ENCODE results near the gene SIRT7.
"Not testable (repeated sequence)": the region's sequence is repeated elsewhere in the genome, so short reads cannot be mapped to it uniquely, and the experiment has no call there.

Gene SIRT7

GRCh38 chr17:81954131-81955057 is 36.4 kb upstream of the SIRT7 start:
- DNase-seq = no peak

- not testable (repeated sequence) for DNase-seq
These were observed 35.5 kb upstream of the SIRT7 start for GRCh38 chr17:81953443-81953842.

- DNase-seq = no peak
These were observed 34.8 kb upstream of the SIRT7 start for GRCh38 chr17:81952792-81953228.

GRCh38 chr17:81951785-81952684 is 34.1 kb upstream of the SIRT7 start:
- DNase-seq = no peak

- DNase-seq = no peak
These were observed 32.5 kb upstream of the SIRT7 start for GRCh38 chr17:81950501-81950900.

- DNase-seq = no peak
These were observed 30.8 kb upstream of the SIRT7 start for GRCh38 chr17:81948635-81949378.

GRCh38 chr17:81947189-81947588 is 29.2 kb upstream of the SIRT7 start, which contains the start of gene MYADML2:
TSS of gene MYADML2 (minus strand) at chr17:81947233. CDS start at chr17:81941741, 5,492 bp downstream.
- DNase-seq = no peak

- DNase-seq = no peak
These were observed 26.9 kb upstream of the SIRT7 start for GRCh38 chr17:81944858-81945257.

GRCh38 chr17:81942167-81942553 is 24.2 kb upstream of the SIRT7 start:
- DNase-seq = no peak

GRCh38 chr17:81941484-81942166 is 23.6 kb upstream of the SIRT7 start:
- no peak for DNase-seq

- DNase-seq = no peak
These were observed 22.8 kb upstream of the SIRT7 start for GRCh38 chr17:81940538-81941483.

GRCh38 chr17:81939881-81940385 is 22.0 kb upstream of the SIRT7 start:
- DNase-seq = no peak

- no peak for DNase-seq
These were observed 21.2 kb upstream of the SIRT7 start for GRCh38 chr17:81939218-81939617.

GRCh38 chr17:81935709-81936084 is 17.7 kb upstream of the SIRT7 start:
- DNase-seq = no peak

- no peak for DNase-seq
These were observed 17.1 kb upstream of the SIRT7 start for GRCh38 chr17:81934850-81935708.

GRCh38 chr17:81934098-81934757 is 16.3 kb upstream of the SIRT7 start:
- no peak for DNase-seq

- no peak for DNase-seq
These were observed 15.3 kb upstream of the SIRT7 start for GRCh38 chr17:81933178-81933699.

- DNase-seq = no peak
These were observed 14.5 kb upstream of the SIRT7 start for GRCh38 chr17:81932333-81932983.
